ENCODE data around the gene KRT15.

Gene KRT15

DNA sequence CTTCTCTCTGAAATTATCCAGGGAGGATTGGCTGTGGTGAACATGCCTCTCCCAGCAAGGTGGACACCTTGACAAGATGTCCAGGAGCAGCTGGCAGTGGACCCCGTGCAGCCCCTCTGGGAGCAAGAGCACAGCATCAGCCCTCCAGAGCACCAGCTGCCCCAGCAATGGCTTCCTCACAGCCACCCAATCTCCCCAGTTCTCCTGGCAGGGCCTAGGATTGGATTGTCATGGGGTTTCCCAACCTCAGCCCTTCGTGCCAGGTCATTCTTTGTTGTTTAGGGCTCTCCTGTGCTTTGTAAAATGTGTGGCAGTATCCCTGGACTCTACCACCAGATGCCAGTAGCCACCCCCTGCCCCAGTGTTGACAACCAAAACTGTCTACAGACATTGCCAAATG is 27.2 kb downstream of the KRT15 start:
- H3K4me3 ChIP-seq (ENCODE audit: low read depth, low read length) = no peak overlapping the region
- H3K36me3 ChIP-seq = no peaks in the 10 kb centered on the region
- no peaks in the 10 kb centered on the region for H3K27me3 ChIP-seq
- DNase-seq = no peak
- no peaks in the 10 kb centered on the region for H3K9me3 ChIP-seq
- TF ChIP-seq, protein P1, sequence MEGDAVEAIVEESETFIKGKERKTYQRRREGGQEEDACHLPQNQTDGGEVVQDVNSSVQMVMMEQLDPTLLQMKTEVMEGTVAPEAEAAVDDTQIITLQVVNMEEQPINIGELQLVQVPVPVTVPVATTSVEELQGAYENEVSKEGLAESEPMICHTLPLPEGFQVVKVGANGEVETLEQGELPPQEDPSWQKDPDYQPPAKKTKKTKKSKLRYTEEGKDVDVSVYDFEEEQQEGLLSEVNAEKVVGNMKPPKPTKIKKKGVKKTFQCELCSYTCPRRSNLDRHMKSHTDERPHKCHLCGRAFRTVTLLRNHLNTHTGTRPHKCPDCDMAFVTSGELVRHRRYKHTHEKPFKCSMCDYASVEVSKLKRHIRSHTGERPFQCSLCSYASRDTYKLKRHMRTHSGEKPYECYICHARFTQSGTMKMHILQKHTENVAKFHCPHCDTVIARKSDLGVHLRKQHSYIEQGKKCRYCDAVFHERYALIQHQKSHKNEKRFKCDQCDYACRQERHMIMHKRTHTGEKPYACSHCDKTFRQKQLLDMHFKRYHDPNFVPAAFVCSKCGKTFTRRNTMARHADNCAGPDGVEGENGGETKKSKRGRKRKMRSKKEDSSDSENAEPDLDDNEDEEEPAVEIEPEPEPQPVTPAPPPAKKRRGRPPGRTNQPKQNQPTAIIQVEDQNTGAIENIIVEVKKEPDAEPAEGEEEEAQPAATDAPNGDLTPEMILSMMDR (IDR thresholded peaks at IDR 0.05; ENCODE audit: low read depth, low read length) = no peak
- H3K4me1 ChIP-seq = peaks cover 7% of the 10 kb centered on the region

GRCh38 chr17:41490000-41490990 is 28.4 kb downstream of the KRT15 start:
- TF ChIP-seq, protein P1 (IDR thresholded peaks at IDR 0.05; ENCODE audit: low read depth, low read length) = no peak
- Histone ChIP-seq H3K4me1 (peaks cover 7% of the 10 kb centered on the region), H3K4me3 (ENCODE audit: low read depth, low read length) (no peak overlapping the region), H3K36me3 (no peaks in the 10 kb centered on the region), H3K27me3 (no peaks in the 10 kb centered on the region), H3K9me3 (no peaks in the 10 kb centered on the region)
- DNase-seq = no peak

DNA sequence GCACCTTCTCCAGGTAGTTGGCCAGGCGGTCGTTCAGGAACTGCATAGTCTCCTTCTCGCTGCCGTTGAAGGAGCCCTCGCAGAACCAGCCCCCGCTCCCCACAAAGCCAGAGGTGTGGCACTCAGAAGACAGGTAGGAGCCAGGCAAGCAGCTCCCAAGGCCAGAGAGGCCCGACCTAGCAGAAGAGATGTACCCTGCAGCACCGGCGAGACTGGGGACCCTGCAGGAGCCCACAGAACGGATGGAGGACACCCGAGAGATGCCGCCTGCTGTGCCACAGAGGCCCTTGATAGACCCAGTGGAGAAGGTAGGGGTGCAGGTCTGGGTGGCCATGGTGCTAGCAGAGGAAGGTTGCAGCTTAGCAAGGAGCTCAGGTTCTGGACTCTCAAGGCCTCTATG is 29.2 kb downstream of the KRT15 start, which contains the start of gene KRT36:
KRT36 (minus strand) TSS at position 380 of the 400 bp plus-strand sequence; CDS start at position 334, 46 bp downstream.
- H3K9me3 ChIP-seq = no peaks in the 10 kb centered on the region
- no peaks in the 10 kb centered on the region for H3K36me3 ChIP-seq
- TF ChIP-seq, protein P1 (IDR thresholded peaks at IDR 0.05; ENCODE audit: low read depth, low read length) = no peak
- H3K27me3 ChIP-seq = no peaks in the 10 kb centered on the region
- no peak for DNase-seq
- no peak within 1 kb of the TSS for H3K4me3 ChIP-seq (ENCODE audit: low read depth, low read length)
- H3K4me1 ChIP-seq = peaks cover 7% of the 10 kb centered on the region

- H3K27me3 ChIP-seq = no peaks in the 10 kb centered on the region
- peaks cover 11% of the 10 kb centered on the region for H3K4me1 ChIP-seq
- DNase-seq = peak; percentile 42
- H3K4me3 ChIP-seq (ENCODE audit: low read depth, low read length) = no peak overlapping the region
- TF ChIP-seq, protein P1 (IDR thresholded peaks at IDR 0.05; ENCODE audit: low read depth, low read length) = peak; percentile 51
- H3K9me3 ChIP-seq = no peaks in the 10 kb centered on the region
- H3K36me3 ChIP-seq = no peaks in the 10 kb centered on the region
Measured at GRCh38 chr17:41486809-41487530, 31.7 kb downstream of the KRT15 start.

GRCh38 chr17:41486316-41486715 is 32.4 kb downstream of the KRT15 start:
- Histone ChIP-seq H3K4me3 (ENCODE audit: low read depth, low read length) (no peak overlapping the region), H3K4me1 (peaks cover 11% of the 10 kb centered on the region), H3K9me3 (no peaks in the 10 kb centered on the region), H3K27me3 (no peaks in the 10 kb centered on the region), H3K36me3 (no peaks in the 10 kb centered on the region)
- TF ChIP-seq, protein P1 (IDR thresholded peaks at IDR 0.05; ENCODE audit: low read depth, low read length) = no peak
- DNase-seq = no peak

Measured in BE2C (cell line).